NCI-H69 (cell line): ENCODE results near the gene APOL3.
A peak's percentile ranks its signal among the peaks of the same experiment; 100 is the strongest.
"Not testable (repeated sequence)": the region's sequence is repeated elsewhere in the genome, so short reads cannot be mapped to it uniquely, and the experiment has no call there.

Experiments used
- DNase-seq: peaks from one replicate; lab custom pipeline; 2025; lab: John Stamatoyannopoulos, UW

APOL3 gene

DNA sequence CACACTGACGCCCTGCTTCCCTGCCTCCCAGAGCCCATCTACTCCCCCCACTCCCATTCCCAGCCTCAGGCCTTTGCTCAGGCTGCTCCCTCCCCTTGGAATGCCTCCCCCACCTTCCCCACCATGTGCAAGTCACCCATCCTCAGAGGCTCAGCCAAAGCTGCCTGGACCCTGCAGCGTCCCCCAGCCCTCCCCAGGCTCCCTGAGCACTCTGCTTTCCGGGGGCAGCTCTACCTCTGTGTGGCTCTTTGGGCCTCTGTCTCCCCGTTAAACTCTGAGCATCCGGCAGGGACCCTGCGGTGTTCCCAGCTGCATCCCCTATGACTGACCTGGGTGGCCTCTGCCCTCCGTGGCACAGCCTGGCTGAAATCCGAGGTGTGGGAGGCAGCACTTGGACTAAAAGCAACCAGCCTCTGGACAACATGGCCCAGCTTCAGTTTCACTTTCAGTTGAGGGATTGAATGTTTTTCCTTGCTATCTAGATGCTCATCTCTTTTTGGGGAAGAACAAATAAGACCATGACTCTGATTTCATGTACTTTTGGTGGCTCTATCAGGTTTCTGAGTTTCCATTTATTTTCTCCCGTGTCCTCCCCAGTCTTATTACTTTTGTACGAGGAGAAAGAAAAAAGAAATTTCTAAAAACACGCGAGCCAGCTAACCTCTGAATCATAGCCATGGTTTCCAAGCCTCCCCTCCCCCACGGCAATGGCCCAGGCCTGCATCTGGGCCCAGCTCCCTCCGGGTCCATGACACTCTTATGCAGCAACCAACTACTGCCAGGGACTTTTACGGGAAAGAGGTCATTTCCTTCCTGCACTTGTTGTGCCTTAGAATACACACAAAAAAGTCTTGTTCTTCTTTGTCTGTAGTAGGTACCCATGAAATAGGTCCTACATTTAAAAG lies 3.8 kb downstream of the APOL3 start:
- DNase-seq: no peak

DNA sequence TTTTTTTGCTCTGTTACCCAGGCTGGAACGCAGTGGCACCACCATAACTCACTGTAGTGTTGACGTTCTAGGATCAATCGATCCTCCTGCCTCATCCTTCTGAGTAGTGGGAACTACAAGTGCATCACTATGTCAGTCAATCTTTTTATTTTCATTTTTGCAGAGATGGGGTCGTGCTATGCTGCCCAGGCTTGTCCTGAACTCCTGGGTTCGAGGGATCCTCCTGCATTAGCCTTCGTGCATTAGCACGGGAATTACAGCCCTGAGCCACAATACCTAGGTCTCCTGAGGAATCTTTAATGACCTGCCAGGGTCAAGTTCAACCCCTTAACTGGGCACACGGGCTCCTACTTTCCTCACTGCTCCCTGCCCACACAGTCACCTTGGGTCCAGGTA lies 4.4 kb downstream of the APOL3 start:
- DNase-seq: no peak

DNA sequence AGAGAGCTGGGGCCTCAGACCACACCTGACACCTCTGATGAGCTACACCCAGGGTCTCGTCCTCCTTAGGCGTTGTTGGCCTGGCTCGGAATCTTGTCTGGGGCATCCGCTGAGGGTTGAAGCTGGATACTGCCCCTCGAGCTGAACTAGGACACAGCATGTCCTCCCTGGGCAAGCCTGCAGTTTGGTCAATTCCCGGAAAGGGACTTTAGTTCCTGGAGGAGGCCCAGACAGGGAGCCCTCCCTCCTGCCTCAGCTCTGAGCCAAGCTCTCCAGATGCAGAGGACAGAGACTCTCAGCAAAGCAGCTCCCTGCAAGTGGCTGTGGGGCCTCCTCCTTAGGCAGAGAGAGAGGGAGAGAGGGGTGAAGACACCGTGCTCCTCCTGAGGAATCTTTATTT lies 4.9 kb downstream of the APOL3 start:
- no peak for DNase-seq

DNA sequence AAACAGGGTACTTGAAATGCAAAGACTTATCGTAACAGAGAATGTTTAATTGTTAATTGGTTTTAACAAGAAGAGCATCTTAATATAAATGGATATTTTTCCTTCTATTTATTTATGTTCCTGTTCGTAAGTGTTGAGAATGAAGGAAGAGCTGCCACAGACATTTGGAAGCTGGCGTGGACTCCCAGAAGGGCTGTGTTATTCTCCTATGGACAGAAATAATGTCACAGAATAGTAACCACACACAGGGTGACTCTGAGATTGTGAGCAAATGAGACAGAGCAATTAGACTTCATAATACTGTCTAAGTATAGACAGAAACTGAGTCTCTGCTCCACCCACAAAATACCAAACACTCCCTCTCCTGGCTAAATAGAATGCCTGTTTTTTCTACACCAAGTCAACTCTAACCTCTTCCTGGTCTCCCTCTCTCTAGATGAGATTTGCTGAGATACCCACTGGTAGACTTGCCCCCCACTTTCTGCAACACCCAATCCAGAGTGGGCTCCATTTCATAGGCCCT lies 6.1 kb downstream of the APOL3 start:
- no peak for DNase-seq

DNA sequence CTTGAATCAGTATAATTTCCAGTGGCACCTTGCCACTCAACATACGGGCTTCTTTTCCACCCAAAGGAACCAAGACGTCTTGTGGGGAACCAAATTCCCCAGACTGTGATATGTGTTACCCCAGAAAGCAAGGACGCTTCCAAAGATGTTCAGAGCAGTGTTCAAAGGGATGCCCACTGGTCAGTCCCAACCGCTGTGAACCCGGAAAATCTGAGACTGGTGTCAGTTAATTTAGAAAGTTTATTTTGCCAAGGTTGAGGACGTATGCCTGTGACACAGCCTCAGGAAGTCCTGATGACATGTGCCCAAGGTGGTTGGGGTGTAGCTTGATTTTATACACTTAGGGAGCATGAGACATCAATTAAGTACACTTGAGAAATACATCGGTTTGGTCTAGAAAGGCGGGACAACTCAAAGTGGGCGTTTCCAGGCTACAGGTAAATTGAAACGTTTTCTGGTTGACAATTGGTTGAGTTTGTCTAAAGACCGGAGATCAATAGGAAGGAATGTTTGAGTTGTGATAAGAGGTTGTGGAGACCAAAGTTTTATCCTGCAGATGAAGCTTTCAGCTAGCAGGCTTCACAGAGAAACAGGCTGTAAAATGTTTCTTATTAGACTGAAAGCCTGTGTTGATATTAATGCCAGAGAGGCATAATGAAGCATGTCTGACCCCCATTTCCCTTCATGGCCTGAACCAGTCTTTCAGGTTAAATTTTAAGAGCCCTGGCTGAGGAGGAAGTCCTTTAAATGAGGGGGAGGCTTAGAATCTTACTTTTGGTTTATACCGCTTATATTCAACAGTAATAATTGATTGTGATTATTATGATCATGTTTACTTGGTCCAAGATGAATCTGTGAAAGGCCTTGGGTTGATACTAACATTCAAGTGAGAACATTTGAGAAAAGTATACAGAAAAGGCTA lies 6.8 kb downstream of the APOL3 start:
- no peak for DNase-seq

DNA sequence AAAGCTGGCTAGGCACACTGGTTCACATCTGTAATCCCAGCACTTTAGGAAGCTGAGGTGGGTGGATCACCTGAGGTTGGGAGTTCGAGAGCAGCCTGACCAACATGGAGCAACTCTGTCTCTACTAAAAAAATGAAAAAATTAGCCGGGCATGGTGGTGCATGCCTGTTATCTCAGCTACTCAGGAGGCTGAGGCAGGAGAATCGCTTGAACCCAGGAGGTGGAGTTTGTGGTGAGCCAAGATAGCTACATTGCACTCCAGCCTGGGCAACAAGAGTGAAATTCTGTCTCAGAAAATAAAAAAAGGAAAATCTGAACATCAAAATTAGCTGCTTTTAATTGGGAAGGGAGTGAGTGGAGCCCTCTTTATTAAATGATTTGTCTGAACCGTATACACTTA lies 7.7 kb downstream of the APOL3 start:
- DNase-seq: not testable (repeated sequence)

DNA sequence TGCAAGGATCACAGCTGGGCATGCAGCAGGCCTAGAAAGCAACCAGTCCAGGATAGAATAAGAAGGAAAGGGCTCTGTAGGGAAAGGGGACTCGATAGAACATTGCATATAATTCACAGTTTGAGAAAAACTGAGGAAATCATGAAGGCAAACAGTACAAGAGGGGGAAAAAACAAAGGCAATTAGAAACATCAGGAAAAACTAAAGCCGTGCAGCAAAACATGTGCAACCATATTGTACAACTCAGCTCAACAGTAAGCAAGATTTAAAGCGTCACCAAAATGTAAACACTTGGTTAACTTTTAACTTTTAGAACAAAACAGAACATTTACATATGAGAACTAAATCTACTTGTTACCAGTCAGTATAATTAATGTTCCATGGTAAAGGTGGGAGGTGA lies 8.5 kb downstream of the APOL3 start:
- DNase-seq: no peak

DNA sequence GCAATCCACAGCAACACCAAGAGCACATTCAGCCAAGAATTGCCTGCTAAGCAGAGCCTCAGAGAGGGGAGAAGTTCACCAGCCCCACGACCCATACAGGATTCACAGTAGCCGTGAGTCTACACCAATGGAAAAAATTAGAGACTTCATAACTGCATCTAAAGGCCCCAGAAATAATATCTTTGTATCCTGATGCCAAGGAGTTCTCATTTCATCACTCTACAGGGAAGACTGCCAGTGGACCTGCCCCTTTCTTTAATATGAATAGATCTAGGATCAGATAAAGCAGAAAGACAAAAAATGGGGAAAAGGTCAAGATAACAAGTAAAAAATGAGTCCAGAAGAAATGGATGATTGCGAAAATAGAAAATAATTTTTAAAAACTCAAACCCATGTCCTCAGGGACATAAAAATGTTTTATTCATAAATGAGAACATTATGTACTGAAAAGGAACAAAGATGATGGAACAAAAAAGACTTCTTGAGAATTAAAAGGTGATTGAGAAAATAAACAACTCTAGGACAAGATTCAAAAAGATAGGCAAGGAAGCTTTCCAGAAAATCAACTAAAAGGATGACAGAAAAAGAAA lies 9.5 kb downstream of the APOL3 start:
- DNase-seq: no peak

DNA sequence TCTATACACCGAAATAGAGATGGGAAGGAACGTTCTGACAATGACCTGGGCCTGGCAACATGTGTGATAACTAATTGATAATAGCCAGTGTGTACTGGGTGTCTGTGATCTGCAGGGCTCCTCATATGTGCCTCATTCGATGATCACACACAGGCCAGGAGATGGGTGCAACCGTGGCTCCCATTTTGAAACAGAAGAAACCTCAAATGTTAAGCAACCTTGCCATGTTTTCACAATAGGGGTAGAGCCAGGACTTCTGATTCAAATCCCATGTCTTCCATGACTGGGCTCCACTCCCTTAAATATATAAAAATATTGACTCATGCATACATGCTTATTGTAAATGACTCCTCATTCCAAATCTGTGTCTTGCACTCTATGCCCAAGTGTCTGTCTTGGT lies 11.1 kb downstream of the APOL3 start:
- DNase-seq: no peak

DNA sequence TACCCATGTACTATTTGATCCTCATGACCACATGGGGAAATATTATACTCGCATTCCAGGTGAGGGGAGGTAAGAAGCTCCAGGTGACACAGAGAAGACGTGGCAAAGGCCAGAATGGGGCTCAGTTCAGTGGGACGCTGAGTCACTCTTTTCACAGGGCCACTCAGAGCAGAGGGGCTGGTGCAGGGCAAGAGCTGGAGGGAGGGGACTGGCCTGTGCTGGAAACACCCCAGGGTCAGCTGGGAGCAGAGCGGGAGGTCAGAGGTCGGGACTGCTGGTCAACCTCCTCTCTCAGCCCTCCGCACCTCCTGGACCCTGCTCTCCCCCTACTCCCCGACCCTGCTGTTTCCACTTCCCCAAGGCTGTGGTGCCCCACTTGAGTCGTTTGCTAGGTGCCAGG lies 12.1 kb downstream of the APOL3 start:
- DNase-seq: no peak

DNA sequence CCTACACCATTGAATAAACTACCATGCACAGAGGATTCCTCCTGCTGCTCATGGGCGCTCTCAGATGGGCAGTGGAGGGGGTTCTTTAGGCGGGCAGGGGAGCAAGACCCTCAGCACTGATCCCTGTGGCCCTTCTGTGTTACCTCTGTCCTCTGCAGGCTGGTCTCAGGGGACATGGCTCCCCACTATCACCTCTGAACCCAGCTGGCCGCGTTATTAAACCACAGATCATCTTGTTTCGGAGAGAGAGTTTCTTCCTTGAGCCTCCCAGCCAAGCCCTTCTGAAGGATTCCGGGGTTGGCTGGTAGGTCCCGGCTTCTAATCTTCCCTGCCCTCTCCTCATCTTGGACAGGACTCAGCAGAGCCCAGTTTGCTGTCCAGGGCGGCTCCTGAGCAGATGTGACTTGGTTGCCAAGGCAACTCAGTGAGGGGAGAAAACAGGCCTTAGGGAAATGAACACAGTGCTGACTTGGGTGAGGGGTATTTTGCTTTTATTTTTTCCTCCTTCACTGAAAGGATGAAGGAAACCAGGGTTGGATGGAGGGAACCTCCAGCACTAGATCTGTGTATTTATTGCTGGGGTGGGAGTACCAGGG lies 13.3 kb downstream of the APOL3 start:
- DNase-seq: peak; percentile 29

DNA sequence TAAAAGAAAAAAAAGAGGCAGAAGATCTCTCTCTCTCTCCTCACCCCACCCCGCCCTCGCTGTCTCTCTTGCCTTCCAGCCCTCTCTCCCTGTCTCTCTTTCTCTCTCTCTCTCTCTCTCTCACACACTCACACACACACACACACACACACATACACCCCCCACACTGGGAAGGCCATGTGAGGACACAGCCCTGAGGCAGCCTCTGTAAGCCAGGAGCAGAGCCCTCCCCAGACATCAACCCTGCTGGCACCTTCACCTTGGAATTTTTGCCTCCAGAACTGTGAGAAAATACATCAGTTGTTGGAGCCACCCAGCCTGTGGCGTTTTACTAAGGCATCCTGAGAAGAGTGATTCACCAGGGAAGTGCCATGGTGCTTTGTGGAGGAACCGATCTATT lies 14.7 kb downstream of the APOL3 start:
- no peak for DNase-seq

DNA sequence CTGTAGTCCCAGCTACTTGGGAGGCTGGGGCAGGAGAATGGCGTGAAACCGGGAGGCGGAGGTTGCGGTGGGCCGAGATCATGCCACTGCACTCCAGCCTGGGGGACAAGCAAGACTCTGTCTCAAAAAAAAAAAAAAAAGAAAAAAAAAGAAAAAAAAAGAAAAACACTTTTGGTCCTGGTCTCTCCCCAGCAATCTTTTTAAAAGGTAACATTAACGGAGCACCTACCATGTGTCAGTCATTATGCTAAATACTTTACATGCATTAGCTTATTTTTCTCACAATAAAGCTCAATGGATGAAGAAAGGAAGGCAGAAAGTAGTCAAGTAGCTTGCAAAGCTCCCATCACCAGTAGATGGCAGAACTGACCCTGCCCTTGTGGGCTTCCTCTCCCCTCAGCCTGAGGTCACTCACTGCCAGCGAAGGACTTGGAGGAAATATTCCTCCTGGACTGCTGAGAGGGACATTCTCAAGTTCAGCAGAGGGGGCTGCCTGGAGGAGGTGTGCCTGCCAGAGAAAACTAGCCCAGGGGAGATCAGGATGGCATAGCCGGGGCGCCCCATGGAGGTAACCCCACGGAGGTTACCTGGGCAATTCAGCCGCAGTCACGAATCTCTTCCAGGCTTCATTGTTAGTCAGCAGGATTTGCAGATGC lies 15.5 kb downstream of the APOL3 start:
- peak; percentile 61 for DNase-seq

DNA sequence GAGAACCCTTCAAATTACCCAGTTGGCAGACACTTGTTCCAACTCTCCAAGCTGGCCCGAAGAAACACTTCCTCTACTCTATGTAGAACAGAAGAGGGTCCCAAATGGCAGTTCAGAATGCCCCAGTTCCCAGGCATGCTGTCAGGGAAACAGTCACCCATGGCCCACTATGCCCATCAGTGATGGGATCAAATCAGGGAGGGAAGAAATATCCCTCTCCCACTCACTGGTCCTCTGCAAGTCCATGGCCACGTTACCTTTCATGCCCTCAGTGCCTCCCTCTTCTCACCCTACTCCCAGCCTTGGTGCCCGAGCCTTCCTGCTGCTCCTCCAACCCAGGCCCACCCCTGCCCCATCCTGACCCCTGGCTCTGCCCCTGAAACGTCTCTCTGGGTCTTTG lies 16.6 kb downstream of the APOL3 start:
- DNase-seq: no peak

DNA sequence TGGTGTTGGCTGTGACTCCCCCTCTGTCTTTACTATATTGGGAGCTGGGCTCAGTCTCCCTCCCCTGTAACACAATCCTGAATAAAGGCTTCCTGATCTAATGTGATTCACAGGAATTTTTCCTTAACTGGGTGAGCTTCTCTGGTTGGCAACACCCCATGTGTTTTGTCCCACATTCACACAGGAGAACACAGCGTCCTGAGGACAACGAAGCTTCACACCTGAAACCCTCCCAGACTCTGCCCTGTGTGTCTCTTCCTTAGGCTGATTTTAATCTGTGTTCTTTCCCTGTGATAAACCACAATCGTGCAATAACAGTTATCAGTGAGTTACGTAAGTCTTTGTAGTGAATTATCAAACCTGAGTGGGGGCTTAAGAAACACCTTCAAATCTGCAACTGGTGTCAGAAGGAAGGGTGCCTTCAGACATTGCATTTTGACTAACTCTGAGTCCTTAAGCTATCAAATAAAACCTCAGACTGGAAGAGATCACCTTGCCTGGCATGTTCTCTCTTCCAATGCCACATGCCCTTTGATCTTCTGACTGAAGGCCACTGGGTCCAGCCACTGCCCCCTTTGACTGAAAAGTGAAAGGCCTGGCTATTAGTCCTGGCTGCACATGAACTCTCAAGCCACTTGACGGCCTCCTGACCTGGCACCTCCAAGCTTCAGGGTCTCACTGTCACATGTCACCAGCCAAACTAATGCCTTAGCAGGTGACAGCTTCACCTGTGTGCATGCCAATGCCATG lies 17.3 kb downstream of the APOL3 start:
- DNase-seq: no peak

DNA sequence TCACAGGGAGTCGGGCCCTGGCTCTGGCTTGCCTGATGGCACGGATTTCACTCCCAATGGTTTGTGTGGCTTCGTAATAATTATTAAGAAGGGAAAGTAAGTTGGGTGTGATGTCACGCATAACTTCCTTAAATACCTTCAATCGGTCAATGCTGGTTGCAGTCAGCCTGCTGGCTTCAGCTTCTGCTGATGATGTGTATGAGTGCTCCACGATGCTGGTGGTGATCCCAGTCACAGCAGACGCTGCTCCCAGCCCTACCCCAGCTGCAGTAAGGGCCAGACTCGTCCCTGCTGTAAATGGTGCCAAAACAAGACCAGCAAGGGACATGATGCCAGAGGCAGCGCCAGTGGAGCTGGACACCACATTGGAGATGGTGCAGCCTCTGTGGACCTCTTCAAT lies 19.1 kb downstream of the APOL3 start:
- DNase-seq: no peak

DNA sequence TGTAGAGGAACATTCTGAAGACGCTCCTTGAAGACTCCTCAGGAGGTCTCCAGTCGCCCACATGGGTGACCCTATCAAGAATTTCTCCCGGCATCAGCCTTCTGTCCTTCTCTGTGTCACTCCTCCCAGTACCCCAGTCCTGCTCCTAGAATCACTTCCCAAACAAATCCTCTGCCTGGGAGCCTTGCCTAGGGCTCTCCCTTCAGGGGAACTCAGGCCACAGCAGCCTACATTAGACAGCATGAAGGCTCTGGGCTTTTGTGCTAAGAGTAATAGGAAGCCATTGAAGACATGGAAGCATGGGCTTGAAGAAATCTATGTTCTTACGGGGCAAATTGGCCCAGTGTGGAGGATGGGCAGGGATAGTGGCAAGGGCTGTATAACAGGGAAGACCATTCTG lies 21.8 kb downstream of the APOL3 start:
- DNase-seq: not testable (repeated sequence)

DNA sequence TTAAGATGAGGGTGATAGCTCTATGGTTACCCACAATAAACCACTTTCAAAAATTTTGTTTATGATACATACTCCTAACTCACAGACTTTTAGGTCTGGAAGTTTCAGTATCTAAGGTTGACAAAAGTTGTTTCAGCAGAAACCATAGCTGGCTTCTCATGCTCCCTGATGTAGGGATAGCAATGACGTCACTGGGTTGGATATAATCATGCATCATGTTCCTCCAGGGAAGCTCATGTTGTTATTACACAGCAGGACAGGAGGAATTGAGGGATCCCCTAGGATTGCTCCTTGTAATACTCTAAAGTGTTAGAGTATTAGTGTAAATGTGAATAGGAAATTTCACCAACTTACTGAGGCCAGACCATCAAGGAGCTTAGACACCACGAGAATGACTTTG lies 23.6 kb downstream of the APOL3 start:
- no peak for DNase-seq

DNA sequence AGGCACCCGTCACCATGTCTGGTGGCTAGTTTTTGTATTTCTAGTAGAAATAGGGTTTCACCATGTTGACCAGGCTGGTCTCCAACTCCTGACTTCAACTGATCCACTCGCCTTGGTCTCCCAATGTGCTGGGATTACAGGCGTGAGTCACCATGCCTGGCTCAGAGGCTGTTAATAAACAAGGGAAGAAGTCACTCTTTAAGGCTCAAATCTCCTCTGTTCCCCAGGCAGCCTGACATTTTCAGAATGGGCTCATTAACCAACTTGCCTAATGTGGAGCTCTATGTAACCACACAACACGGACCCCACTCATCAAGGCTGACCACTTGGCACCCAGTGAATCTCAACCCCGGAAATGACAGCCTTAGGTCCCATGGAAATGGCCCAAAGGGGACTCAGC lies 24.1 kb downstream of the APOL3 start:
- no peak for DNase-seq

DNA sequence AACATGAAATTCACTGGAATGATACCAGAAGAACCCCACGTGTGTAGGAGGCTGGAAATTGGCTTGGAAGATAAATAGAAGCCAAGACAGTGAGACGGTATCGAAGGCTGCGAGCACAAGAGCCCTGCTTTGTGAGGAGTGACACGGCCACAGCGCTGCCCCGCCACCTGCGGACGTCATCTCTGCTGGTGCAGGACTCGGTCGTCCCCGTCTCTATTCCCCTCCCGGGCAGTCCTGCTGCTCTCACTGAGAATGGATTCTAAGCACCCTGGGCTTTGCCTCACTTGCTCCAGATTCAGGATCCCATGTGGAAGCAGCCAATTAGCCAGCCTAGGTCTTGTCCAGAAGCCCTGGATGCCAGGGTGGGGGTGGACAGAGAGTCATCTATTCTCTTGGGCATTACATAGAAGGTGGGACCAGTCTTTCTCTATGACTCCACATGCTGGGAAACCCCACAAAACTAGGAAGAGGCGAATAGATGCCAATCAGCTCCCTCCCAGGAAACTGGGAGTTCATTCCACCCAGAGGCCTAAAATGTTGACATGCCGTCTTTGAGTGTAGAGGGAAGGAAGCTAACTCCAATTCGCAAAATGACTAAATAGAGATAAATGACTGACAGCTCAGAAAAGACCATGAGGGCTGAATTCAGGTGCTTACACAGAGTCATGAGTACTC lies 25.1 kb downstream of the APOL3 start:
- DNase-seq: no peak
